ENCODE results near the gene ECM1.
A peak's percentile ranks its signal among the peaks of the same experiment; 100 is the strongest.

ECM1 gene

GRCh38 chr1:150477320-150477719 is 30.6 kb upstream of the ECM1 start:
- no CpG with 5 or more reads among the region's 1 CpG for WGBS, 2 donors (ENCODE audit: extremely low coverage in 2 of 2, insufficient read length in 2 of 2, insufficient replicate concordance in 1 of 2)
- Histone ChIP-seq H3K27ac (replicated peaks; ENCODE audit: low read length) (no peak overlapping the region), H2BK15ac (ENCODE audit: low read length) (no peak overlapping the region)

GRCh38 chr1:150477733-150478132 is 30.2 kb upstream of the ECM1 start:
- Histone ChIP-seq H3K9ac (ENCODE audit: low read depth, low read length, poor library complexity) (no peak overlapping the region), H4K8ac (ENCODE audit: low read depth, low read length) (no peak overlapping the region), H3K36me3 (replicated peaks in 1 of 2; ENCODE audit: control insufficient read depth in 2 of 2, insufficient read depth in 2 of 2, low read length in 2 of 2) (peaks cover 4 to 13% of the 10 kb centered on the region in 2 donors), H2BK12ac (ENCODE audit: low read length) (no peak overlapping the region), H3K27ac (replicated peaks; ENCODE audit: low read length) (no peak overlapping the region), H3K4me2 (ENCODE audit: insufficient read depth, low read length, poor library complexity, severe bottlenecking) (no peak overlapping the region), H3K27me3 (ENCODE audit: control insufficient read depth in 3 of 3, insufficient read depth in 3 of 3, low read depth in 1 of 3, low read length in 3 of 3) (peaks cover 0 to 2% (median 0%) of the 10 kb centered on the region in 3 experiments), H4K91ac (ENCODE audit: low read depth, low read length, poor library complexity) (no peak overlapping the region), H2AK5ac (ENCODE audit: low read depth, low read length) (no peak overlapping the region), H3K79me1 (ENCODE audit: low read depth, low read length) (peaks cover 1% of the 10 kb centered on the region), H3K4ac (ENCODE audit: low read length) (no peak overlapping the region), H3K9me3 (replicated peaks in 1 of 2; ENCODE audit: control insufficient read depth in 2 of 2, insufficient read depth in 1 of 2, low read depth in 1 of 2, low read length in 2 of 2) (no peaks in the 10 kb centered on the region), H3K4me1 (ENCODE audit: control insufficient read depth in 2 of 2, insufficient read depth in 1 of 2, low read depth in 1 of 2, low read length in 2 of 2) (no peaks in the 10 kb centered on the region), H2BK15ac (ENCODE audit: low read length) (no peak overlapping the region), H2BK5ac (ENCODE audit: low read length) (no peak overlapping the region), H2BK120ac (ENCODE audit: low read depth, low read length) (no peak overlapping the region), H2AFZ (ENCODE audit: low read length) (no peak overlapping the region), H3K18ac (ENCODE audit: low read length) (no peak overlapping the region), H3K14ac (ENCODE audit: low read length) (no peak overlapping the region), H3K23ac (ENCODE audit: low read depth, low read length, poor library complexity) (no peak overlapping the region), H3K4me3 (ENCODE audit: low read length in 2 of 2) (no peak overlapping the region)
- DNase-seq (ENCODE audit: low spot score) = no peak
- WGBS, 2 donors (ENCODE audit: extremely low coverage in 2 of 2, insufficient read length in 2 of 2, insufficient replicate concordance in 1 of 2) = no CpG with 5 or more reads among the region's 4 CpGs

More at GRCh38 chr1:150477320-150477719, 30.6 kb upstream of the ECM1 start:
- Histone ChIP-seq H3K4me2 (ENCODE audit: insufficient read depth, low read length, poor library complexity, severe bottlenecking) (no peak overlapping the region), H3K79me1 (ENCODE audit: low read depth, low read length) (peaks cover 2% of the 10 kb centered on the region), H2BK120ac (ENCODE audit: low read depth, low read length) (no peak overlapping the region), H3K18ac (ENCODE audit: low read length) (no peak overlapping the region), H3K9ac (ENCODE audit: low read depth, low read length, poor library complexity) (no peak overlapping the region), H2BK12ac (ENCODE audit: low read length) (no peak overlapping the region), H3K14ac (ENCODE audit: low read length) (no peak overlapping the region), H3K23ac (ENCODE audit: low read depth, low read length, poor library complexity) (no peak overlapping the region), H3K27me3 (ENCODE audit: control insufficient read depth in 3 of 3, insufficient read depth in 3 of 3, low read depth in 1 of 3, low read length in 3 of 3) (peaks cover 0 to 2% (median 0%) of the 10 kb centered on the region in 3 experiments), H4K91ac (ENCODE audit: low read depth, low read length, poor library complexity) (no peak overlapping the region), H4K8ac (ENCODE audit: low read depth, low read length) (no peak overlapping the region), H2AK5ac (ENCODE audit: low read depth, low read length) (no peak overlapping the region), H3K4me1 (ENCODE audit: control insufficient read depth in 2 of 2, insufficient read depth in 1 of 2, low read depth in 1 of 2, low read length in 2 of 2) (peaks cover 0 to 4% of the 10 kb centered on the region in 2 donors), H3K9me3 (replicated peaks in 1 of 2; ENCODE audit: control insufficient read depth in 2 of 2, insufficient read depth in 1 of 2, low read depth in 1 of 2, low read length in 2 of 2) (no peaks in the 10 kb centered on the region), H3K4me3 (ENCODE audit: low read length in 2 of 2) (peak overlapping the region in 1 of 2 donors; percentile 25), H3K4ac (ENCODE audit: low read length) (no peak overlapping the region), H2BK5ac (ENCODE audit: low read length) (no peak overlapping the region), H2AFZ (ENCODE audit: low read length) (no peak overlapping the region), H3K36me3 (replicated peaks in 1 of 2; ENCODE audit: control insufficient read depth in 2 of 2, insufficient read depth in 2 of 2, low read length in 2 of 2) (peaks cover 8 to 17% of the 10 kb centered on the region in 2 donors)
- DNase-seq (ENCODE audit: low spot score) = no peak

- no peak overlapping the region for H4K8ac ChIP-seq (ENCODE audit: low read depth, low read length)
- H2BK12ac ChIP-seq (ENCODE audit: low read length) = no peak overlapping the region
- H3K4me1 ChIP-seq (ENCODE audit: control insufficient read depth in 2 of 2, insufficient read depth in 1 of 2, low read depth in 1 of 2, low read length in 2 of 2) = no peaks in the 10 kb centered on the region
- H2AK5ac ChIP-seq (ENCODE audit: low read depth, low read length) = no peak overlapping the region
- H3K36me3 ChIP-seq (replicated peaks in 1 of 2; ENCODE audit: control insufficient read depth in 2 of 2, insufficient read depth in 2 of 2, low read length in 2 of 2) = peaks cover 0 to 2% of the 10 kb centered on the region in 2 donors
- no peaks in the 10 kb centered on the region for H3K9me3 ChIP-seq (replicated peaks in 1 of 2; ENCODE audit: control insufficient read depth in 2 of 2, insufficient read depth in 1 of 2, low read depth in 1 of 2, low read length in 2 of 2)
- no CpG with 5 or more reads among the region's 4 CpGs for WGBS, 2 donors (ENCODE audit: extremely low coverage in 2 of 2, insufficient read length in 2 of 2, insufficient replicate concordance in 1 of 2)
- H3K79me1 ChIP-seq (ENCODE audit: low read depth, low read length) = no peaks in the 10 kb centered on the region
- no peak overlapping the region for H3K9ac ChIP-seq (ENCODE audit: low read depth, low read length, poor library complexity)
- no peak overlapping the region for H3K27ac ChIP-seq (replicated peaks; ENCODE audit: low read length)
- no peak overlapping the region for H2AFZ ChIP-seq (ENCODE audit: low read length)
- H3K27me3 ChIP-seq (ENCODE audit: control insufficient read depth in 3 of 3, insufficient read depth in 3 of 3, low read depth in 1 of 3, low read length in 3 of 3) = peaks cover 0 to 2% (median 0%) of the 10 kb centered on the region in 3 experiments
- no peak overlapping the region for H3K4me3 ChIP-seq (ENCODE audit: low read length in 2 of 2)
- H2BK120ac ChIP-seq (ENCODE audit: low read depth, low read length) = no peak overlapping the region
- no peak overlapping the region for H3K18ac ChIP-seq (ENCODE audit: low read length)
- no peak overlapping the region for H2BK15ac ChIP-seq (ENCODE audit: low read length)
- H3K23ac ChIP-seq (ENCODE audit: low read depth, low read length, poor library complexity) = no peak overlapping the region
- no peak overlapping the region for H4K91ac ChIP-seq (ENCODE audit: low read depth, low read length, poor library complexity)
- no peak overlapping the region for H2BK5ac ChIP-seq (ENCODE audit: low read length)
- no peak overlapping the region for H3K4me2 ChIP-seq (ENCODE audit: insufficient read depth, low read length, poor library complexity, severe bottlenecking)
- no peak overlapping the region for H3K14ac ChIP-seq (ENCODE audit: low read length)
- no peak for DNase-seq (ENCODE audit: low spot score)
- no peak overlapping the region for H3K4ac ChIP-seq (ENCODE audit: low read length)
Measured at GRCh38 chr1:150479370-150479769, 28.5 kb upstream of the ECM1 start.

GRCh38 chr1:150479927-150480352 is 28.0 kb upstream of the ECM1 start:
- no peak overlapping the region for H3K14ac ChIP-seq (ENCODE audit: low read length)
- no peak overlapping the region for H2AFZ ChIP-seq (ENCODE audit: low read length)
- H2BK15ac ChIP-seq (ENCODE audit: low read length) = no peak overlapping the region
- no peak overlapping the region for H4K8ac ChIP-seq (ENCODE audit: low read depth, low read length)
- no peak overlapping the region for H4K91ac ChIP-seq (ENCODE audit: low read depth, low read length, poor library complexity)
- H3K4me3 ChIP-seq (ENCODE audit: low read length in 2 of 2) = no peak overlapping the region
- H3K4ac ChIP-seq (ENCODE audit: low read length) = no peak overlapping the region
- no peak overlapping the region for H3K18ac ChIP-seq (ENCODE audit: low read length)
- H3K9me3 ChIP-seq (replicated peaks in 1 of 2; ENCODE audit: control insufficient read depth in 2 of 2, insufficient read depth in 1 of 2, low read depth in 1 of 2, low read length in 2 of 2) = no peaks in the 10 kb centered on the region
- H3K4me2 ChIP-seq (ENCODE audit: insufficient read depth, low read length, poor library complexity, severe bottlenecking) = no peak overlapping the region
- H3K36me3 ChIP-seq (replicated peaks in 1 of 2; ENCODE audit: control insufficient read depth in 2 of 2, insufficient read depth in 2 of 2, low read length in 2 of 2) = peaks cover 0 to 2% of the 10 kb centered on the region in 2 donors
- H2AK5ac ChIP-seq (ENCODE audit: low read depth, low read length) = no peak overlapping the region
- no peaks in the 10 kb centered on the region for H3K79me1 ChIP-seq (ENCODE audit: low read depth, low read length)
- H2BK120ac ChIP-seq (ENCODE audit: low read depth, low read length) = no peak overlapping the region
- no peak overlapping the region for H2BK12ac ChIP-seq (ENCODE audit: low read length)
- no peak overlapping the region for H3K27ac ChIP-seq (replicated peaks; ENCODE audit: low read length)
- no peak overlapping the region for H3K9ac ChIP-seq (ENCODE audit: low read depth, low read length, poor library complexity)
- H2BK5ac ChIP-seq (ENCODE audit: low read length) = no peak overlapping the region
- H3K4me1 ChIP-seq (ENCODE audit: control insufficient read depth in 2 of 2, insufficient read depth in 1 of 2, low read depth in 1 of 2, low read length in 2 of 2) = no peaks in the 10 kb centered on the region
- WGBS, 2 donors (ENCODE audit: extremely low coverage in 2 of 2, insufficient read length in 2 of 2, insufficient replicate concordance in 1 of 2) = no CpG with 5 or more reads among the region's 2 CpGs
- no peak for DNase-seq (ENCODE audit: low spot score)
- no peak overlapping the region for H3K23ac ChIP-seq (ENCODE audit: low read depth, low read length, poor library complexity)
- H3K27me3 ChIP-seq (ENCODE audit: control insufficient read depth in 3 of 3, insufficient read depth in 3 of 3, low read depth in 1 of 3, low read length in 3 of 3) = peaks cover 0 to 2% (median 0%) of the 10 kb centered on the region in 3 experiments

Measured in neuronal stem cell (in vitro differentiated cells).